Epithelial cell of proximal tubule (primary cell): ENCODE data around the gene ATOSA. TPM values are rescaled to one million over a fixed set of nuclear protein-coding genes. Genes with fewer than 3 reads are reported as not detected.

Experiments
- DNase-seq: peaks from one replicate; pipeline ENCODE4 v3.0.0-alpha.2; 2011; ENCODE audit warnings: low read depth
- H3K4me3 ChIP-seq: 2 replicates; pipeline ENCODE4 v1.5.1; 2011; ENCODE audit warnings: low read depth, mild to moderate bottlenecking, low read length
- CTCF ChIP-seq: conservative IDR thresholded peaks from 2 replicates; pipeline ENCODE4 v1.5.1; 2012; ENCODE audit warnings: low read depth, mild to moderate bottlenecking, low read length
- total RNA-seq: library from RNA; depleted of rRNA; stranded (reverse); fragments of >200 nt; gene quantifications from 2 replicates; pipeline ENCODE4 v1.2.3, GENCODE V29; 2015

Gene ATOSA
- total RNA-seq, 1 donor from 2014 or later, result 5.4 TPM

- TF ChIP-seq CTCF, result no peak
- DNase-seq, result no peak
- H3K4me3 ChIP-seq, result no peak overlapping the region
Measured at GRCh38 chr15:52667597-52667996, 11.6 kb downstream of the ATOSA start.

- DNase-seq, result no peak
- TF ChIP-seq CTCF, result no peak
- H3K4me3 ChIP-seq, result no peak overlapping the region
Measured at GRCh38 chr15:52663536-52664294, 15.5 kb downstream of the ATOSA start.

GRCh38 chr15:52661909-52662308 lies 17.3 kb downstream of the ATOSA start:
- TF ChIP-seq CTCF, result no peak
- no peak for DNase-seq
- no peak overlapping the region for H3K4me3 ChIP-seq

GRCh38 chr15:52660192-52660591 lies 19.0 kb downstream of the ATOSA start:
- no peak for TF ChIP-seq CTCF
- no peak for DNase-seq
- no peak overlapping the region for H3K4me3 ChIP-seq

- no peak for TF ChIP-seq CTCF
- no peak for DNase-seq
Measured at GRCh38 chr15:52658955-52659354, 20.2 kb downstream of the ATOSA start.

GRCh38 chr15:52657338-52657737 lies 21.9 kb downstream of the ATOSA start:
- no peak overlapping the region for H3K4me3 ChIP-seq
- no peak for DNase-seq
- TF ChIP-seq CTCF, result no peak

More at GRCh38 chr15:52658955-52659354, 20.2 kb downstream of the ATOSA start:
- no peak overlapping the region for H3K4me3 ChIP-seq

- no peak for TF ChIP-seq CTCF
- no peak overlapping the region for H3K4me3 ChIP-seq
- no peak for DNase-seq
Measured at GRCh38 chr15:52656412-52656811, 22.8 kb downstream of the ATOSA start.
